AG09319 (cell line): ENCODE data around the gene ZFAND2B.

Experiments
- DNase-seq: peaks from one replicate; pipeline ENCODE4 v3.0.0-alpha.2; 2010; ENCODE audit warnings: low read depth; ENCODE audit errors: extremely low read depth
- TF ChIP-seq, protein P1 (sequence below): IDR thresholded peaks from 2 replicates; pipeline ENCODE4 v1.5.1; 2011; ENCODE audit warnings: low read depth, mild to moderate bottlenecking, inconsistent platforms, low read length, moderate library complexity

Gene ZFAND2B

DNA sequence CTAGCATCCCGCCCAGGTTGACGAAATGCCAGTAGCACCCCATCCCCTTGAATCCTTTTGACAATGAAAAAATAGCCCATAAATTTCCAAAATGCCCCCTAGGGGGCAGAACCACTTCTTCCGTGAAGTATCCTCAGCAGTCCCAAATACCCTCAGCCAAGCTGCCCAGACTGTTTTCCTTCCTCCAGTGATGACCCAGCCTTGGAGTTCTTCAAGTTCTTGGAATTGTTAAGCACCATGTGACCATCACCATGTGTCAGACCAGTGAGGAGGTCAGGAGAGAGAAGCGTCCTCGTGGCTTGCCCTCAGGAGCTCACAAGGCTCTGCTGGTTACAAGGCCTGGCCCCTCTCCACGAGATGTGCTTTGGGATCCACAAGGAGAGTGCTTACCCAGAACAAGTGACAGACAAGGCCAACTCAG is 35.3 kb upstream of the ZFAND2B start:
- DNase-seq, result peak; percentile 63
- TF ChIP-seq, protein P1, sequence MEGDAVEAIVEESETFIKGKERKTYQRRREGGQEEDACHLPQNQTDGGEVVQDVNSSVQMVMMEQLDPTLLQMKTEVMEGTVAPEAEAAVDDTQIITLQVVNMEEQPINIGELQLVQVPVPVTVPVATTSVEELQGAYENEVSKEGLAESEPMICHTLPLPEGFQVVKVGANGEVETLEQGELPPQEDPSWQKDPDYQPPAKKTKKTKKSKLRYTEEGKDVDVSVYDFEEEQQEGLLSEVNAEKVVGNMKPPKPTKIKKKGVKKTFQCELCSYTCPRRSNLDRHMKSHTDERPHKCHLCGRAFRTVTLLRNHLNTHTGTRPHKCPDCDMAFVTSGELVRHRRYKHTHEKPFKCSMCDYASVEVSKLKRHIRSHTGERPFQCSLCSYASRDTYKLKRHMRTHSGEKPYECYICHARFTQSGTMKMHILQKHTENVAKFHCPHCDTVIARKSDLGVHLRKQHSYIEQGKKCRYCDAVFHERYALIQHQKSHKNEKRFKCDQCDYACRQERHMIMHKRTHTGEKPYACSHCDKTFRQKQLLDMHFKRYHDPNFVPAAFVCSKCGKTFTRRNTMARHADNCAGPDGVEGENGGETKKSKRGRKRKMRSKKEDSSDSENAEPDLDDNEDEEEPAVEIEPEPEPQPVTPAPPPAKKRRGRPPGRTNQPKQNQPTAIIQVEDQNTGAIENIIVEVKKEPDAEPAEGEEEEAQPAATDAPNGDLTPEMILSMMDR, result peak; percentile 69

DNA sequence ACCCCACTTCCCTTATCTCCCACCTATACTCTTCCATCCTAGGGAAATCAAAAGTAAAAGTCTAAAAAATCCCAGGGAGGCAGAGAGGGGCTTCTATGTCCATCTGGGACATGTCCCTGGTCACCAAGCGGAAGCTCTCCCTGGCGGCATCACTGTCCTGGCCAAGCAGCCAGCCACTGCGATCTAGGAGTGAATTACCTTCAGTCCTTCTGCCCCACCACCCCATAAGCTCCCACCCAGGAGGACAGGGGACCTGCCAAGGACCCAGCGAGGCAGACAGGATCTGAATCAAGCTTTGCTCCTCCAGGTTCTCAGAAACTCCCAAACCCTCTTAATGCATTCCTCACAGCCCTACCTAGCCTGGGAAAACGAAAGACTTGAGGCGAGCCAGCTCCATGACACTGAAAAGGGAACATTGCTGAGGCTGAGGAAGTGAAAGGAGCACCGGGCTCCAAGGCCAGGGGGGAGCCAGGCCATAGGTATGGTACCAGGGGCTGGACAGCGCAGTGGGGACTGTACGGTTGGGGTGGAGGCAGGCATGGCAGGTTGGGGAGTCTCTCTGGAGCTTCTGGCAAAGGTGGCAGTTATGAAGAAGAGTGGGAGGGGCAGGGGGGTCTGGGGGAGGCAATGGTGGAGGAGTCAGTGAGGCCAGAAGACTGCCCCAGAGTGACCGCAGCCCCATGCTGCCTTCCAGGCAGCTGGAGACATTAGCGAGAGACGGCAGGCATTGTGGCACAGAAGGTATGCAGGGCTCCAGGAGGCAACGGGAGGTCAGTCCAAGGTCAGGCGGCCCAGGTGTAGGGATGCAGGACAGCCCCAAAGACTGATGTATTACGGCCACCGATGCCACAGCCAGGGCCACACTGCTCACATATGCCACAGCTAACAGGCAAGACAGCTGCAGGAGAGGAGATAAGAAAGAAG is 34.1 kb upstream of the ZFAND2B start:
- DNase-seq, result no peak
- TF ChIP-seq, protein P1, result no peak

DNA sequence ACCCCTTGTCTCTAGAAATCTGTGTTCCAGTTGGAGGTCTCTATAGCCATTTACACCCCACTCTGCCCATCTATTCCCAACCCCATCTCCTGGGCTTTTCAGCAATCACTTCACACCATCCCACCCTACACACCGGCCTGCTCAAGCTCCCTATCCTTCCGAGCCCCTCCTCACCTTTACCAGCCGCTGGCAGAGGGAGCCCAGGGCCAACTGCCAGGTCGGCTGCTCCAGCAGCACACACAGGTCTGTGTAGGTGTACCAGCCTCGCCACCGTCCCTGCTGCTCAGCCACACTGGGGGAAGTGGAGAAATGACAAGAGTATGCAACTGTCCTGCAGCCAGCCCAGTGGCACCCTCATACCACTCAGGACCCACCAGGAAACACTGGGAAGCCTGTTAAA is 33.4 kb upstream of the ZFAND2B start:
- no peak for DNase-seq

DNA sequence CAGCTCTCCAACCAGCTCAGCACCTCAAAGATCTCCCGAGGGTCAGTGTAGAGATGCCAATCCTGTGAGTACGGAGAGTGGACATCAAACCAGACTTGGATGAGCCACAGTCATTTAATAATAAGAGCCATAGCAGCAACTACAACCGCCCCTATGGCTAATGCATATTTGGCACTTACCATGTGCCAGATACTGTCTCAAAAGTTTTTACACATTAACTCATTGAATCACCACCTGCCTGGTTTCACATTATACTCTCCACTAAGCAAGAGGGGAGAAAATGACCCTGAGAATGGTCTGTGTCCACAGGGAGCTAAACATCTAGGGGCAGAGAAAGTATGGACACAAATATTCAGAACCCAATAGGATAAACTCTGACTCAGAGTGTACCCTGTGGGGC is 32.4 kb upstream of the ZFAND2B start:
- DNase-seq, result no peak
- TF ChIP-seq, protein P1, result no peak

More for the DNA sequence above, 33.4 kb upstream of the ZFAND2B start:
- TF ChIP-seq, protein P1, result no peak

DNA sequence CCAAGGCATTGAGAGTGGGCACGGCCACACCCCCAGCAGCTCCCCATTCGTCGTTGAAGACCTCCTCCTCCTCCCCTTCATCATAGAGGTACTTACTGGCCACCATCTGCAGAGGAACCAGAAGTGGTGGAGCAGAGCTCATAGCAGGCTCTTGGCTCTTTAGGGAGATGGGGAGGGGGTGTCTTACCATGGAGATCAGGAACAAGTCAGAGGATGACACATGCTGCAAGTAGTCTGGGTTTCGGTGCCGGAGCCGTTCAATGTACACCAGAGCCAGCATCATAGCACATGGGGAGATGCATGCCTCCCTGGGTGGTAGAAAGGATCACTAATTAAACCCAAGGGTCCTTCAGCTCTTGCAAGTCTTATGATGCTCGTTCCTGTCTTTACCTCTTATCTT is 31.8 kb upstream of the ZFAND2B start:
- DNase-seq, result no peak
- TF ChIP-seq, protein P1, result no peak

DNA sequence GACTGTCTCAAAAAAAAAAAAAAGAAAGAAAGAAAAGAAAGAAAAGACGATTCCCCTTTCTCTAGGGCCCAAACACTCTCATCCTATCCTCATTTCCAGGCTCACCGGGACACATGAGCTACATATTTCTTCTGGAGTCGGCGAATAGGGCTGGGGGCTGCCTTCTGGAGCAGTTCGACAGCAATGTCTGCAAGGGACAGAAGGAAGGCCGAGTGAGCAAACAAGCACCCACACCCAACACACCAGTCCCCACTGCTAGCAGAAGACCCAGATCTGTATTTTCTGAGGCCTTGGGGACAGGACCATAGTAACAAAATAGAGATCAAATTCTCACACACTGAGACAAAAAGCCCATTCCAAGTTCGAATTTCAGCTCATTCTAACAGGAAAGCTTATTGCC is 31.1 kb upstream of the ZFAND2B start:
- DNase-seq, result no peak
- TF ChIP-seq, protein P1, result no peak
